ENCODE results near the gene USPL1. TPM values are rescaled to one million over a fixed set of nuclear protein-coding genes. Genes with fewer than 3 reads are reported as not detected.

The USPL1 gene
- total RNA-seq, 4 donors from 2014 or later: 8.4 to 19.1 (median 10.6) TPM

DNA sequence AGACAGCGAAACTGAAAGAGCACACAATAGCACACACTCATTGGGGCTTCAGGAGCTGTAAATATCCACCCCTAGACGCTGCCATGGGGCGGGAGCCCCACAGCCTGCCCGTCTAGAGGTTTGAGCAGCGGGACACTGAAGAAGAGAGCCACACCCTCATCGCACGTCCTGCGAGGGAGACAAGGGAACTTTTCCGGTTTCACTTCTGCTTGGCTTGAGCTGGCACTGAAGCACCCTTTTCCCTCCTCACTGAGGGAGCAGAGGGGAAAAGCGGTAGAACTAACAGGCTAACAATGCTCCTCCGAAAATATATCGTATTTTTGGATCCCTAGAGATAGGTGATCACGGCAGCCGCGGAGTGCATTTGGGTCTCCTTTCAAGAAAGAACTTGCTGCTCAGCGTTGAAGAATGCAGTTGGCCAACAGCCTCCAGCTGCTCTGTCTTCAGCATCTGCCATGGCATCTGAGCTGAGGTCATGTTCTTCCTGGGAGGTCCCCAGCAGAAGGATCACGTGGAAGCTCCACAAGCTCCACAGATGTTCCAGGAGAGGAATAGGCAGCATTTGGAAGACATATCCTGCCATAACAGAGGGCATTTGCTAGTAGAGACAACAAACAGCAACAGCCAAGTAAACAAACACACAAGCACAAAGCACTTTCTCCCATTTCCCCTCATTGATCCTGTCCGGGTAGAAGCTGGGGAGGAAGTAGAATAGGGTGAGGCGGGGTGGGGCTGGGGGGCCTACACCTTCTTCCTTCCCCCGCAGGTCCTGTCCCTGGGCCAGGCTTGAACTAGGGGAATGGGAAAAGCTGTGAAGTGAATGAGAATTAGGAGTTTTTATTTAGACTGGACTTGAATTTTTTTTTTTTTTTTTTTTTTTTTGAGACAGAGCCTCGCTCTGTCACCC lies 72.8 kb downstream of the USPL1 start:
- WGBS, 2 donors: 24 to 27% methylated on average over 18 to 21 of the region's 21 CpGs
- H3K9me3 ChIP-seq: no peaks in the 10 kb centered on the region
- peak in 1 of 4 donors; percentile 22 for TF ChIP-seq POLR2A (IDR thresholded peaks at IDR 0.05)
- TF ChIP-seq, protein P1, sequence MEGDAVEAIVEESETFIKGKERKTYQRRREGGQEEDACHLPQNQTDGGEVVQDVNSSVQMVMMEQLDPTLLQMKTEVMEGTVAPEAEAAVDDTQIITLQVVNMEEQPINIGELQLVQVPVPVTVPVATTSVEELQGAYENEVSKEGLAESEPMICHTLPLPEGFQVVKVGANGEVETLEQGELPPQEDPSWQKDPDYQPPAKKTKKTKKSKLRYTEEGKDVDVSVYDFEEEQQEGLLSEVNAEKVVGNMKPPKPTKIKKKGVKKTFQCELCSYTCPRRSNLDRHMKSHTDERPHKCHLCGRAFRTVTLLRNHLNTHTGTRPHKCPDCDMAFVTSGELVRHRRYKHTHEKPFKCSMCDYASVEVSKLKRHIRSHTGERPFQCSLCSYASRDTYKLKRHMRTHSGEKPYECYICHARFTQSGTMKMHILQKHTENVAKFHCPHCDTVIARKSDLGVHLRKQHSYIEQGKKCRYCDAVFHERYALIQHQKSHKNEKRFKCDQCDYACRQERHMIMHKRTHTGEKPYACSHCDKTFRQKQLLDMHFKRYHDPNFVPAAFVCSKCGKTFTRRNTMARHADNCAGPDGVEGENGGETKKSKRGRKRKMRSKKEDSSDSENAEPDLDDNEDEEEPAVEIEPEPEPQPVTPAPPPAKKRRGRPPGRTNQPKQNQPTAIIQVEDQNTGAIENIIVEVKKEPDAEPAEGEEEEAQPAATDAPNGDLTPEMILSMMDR (IDR thresholded peaks at IDR 0.05): no peak
- intact Hi-C loops (cut with DNase I): no loop called here
- DNase-seq: no peak
- H3K27me3 ChIP-seq: no peaks in the 10 kb centered on the region
- peaks cover 0 to 17% (median 0%) of the 10 kb centered on the region in 3 donors for H3K4me1 ChIP-seq
- peak overlapping the region; percentile 51 to 87 (median 73) for H3K27ac ChIP-seq
- H3K4me3 ChIP-seq: peak overlapping the region; percentile 22 to 67 (median 48)
- no peaks in the 10 kb centered on the region for H3K36me3 ChIP-seq

DNA sequence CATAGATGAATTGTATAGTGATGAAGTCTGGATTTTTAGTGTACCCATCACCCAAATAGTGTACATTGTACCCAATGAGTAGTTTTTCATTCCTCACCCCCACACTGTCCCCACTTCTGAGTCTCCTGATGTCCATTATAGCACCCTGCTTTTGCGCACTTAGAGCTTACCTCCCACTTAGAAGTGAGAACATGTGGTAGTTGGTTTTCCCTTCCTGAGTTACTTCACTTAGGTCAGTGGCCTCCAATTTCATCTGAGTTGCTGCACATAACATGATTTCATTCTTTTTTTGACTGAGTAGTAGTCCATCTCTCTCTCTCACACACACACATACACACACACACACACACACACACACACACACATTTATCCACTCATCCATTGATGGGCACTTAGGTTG lies 74.4 kb downstream of the USPL1 start:
- Histone ChIP-seq H3K27me3 (no peaks in the 10 kb centered on the region), H3K9me3 (no peaks in the 10 kb centered on the region)
- intact Hi-C loops (cut with DNase I): no loop called here

DNA sequence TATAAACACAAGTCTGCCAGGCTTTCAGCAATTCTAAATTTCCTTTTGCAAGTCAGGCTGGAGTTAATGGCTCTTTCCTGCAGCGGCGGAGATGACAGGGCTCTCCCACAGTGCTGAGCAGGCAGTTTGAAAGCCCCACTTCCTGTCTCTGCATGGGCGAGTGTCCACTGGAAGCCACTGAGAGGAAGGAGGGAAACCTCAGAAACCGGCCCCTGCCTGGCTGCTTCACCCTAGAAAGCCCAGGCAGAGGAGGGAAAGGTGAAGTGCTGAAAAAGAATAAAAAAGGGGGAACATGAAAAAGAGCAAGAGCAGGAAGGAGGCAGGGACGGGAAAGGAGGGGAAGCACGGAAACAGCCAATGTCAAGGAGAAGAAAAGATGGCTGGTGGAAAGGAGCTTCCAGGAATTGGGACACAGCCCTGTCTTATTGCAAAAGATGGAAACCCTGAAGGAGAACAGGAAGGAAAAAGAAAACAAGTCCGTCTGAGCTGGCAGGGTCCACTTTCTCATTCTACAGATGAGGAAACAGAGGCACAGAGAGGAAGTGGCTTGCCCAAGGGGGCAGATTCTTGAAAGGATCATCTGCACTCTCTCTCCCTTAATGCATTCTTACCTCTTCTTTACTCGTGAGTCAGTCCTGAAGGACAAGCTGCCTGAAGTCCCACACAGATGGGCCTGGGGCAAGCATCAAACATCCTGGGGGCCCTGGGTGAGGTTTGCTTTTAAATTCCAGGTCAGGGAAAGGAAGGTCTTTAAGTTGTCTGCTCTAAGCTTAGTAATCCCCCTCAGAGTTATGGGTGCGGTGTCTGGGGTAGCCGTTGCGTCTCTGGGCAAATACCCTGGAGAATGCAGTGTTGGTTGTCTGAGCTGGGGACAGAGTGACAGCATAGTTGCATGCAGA lies 78.8 kb downstream of the USPL1 start:
- Histone ChIP-seq H3K36me3 (no peaks in the 10 kb centered on the region), H3K9me3 (no peaks in the 10 kb centered on the region)

More for the DNA sequence above, 74.4 kb downstream of the USPL1 start:
- DNase-seq: no peak
- H3K4me1 ChIP-seq: peaks cover 0 to 28% (median 8%) of the 10 kb centered on the region in 3 donors
- TF ChIP-seq, protein P1 (IDR thresholded peaks at IDR 0.05): no peak
- TF ChIP-seq POLR2A (IDR thresholded peaks at IDR 0.05): no peak
- H3K4me3 ChIP-seq: no peak overlapping the region
- no peak overlapping the region for H3K27ac ChIP-seq
- no peaks in the 10 kb centered on the region for H3K36me3 ChIP-seq
- WGBS, 2 donors: 87 to 94% methylated on average over 1 of the region's 1 CpG

DNA sequence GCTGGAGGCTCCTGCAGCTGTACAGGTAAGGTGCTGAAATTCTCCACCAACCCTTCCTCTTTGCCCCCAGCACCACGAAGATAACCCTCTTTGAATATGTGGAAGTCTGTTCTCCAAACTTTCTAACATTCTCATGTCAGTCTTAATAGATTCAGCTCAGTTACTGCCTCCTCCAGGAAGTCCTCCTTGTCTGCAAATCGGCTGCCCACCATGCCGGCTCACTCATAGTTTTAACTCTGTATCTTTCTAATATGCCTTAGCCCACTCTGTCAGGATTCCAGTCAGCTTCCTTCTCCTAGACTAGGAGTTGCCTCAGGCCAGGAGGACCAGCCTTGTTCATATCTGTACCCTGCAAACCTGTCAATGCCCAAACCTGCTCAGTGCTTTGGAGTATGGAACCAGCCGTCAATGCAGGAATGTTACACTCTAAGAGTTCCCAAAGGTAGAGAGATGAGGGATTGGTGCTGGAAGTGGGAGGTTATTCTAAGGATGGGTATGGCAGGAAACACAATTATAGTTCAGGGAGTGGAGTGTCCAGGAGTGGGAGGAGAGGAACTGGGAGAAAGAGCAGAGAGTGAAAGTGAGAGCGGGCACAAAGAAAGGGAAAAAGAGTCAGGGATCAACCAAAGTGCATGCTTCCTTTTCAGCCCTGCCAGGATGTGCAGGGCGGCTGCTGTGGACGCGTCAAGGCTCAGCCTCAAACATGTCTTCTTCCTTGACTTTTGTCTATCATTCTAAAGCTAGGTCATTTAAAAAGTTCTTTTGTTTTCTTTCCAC lies 79.6 kb downstream of the USPL1 start:
- no peak for DNase-seq
- WGBS, 2 donors: 38 to 39% methylated on average over 8 of the region's 8 CpGs
- Histone ChIP-seq H3K9me3 (no peaks in the 10 kb centered on the region), H3K36me3 (no peaks in the 10 kb centered on the region), H3K27ac (peak overlapping the region in 2 of 4 donors; percentile 3 to 42), H3K4me1 (peaks cover 6 to 27% (median 13%) of the 10 kb centered on the region in 3 donors), H3K4me3 (no peak overlapping the region), H3K27me3 (no peaks in the 10 kb centered on the region)
- no peak for TF ChIP-seq POLR2A (IDR thresholded peaks at IDR 0.05)
- TF ChIP-seq, protein P1 (IDR thresholded peaks at IDR 0.05): no peak
- intact Hi-C loops (cut with DNase I): no loop called here

More for the DNA sequence above, 78.8 kb downstream of the USPL1 start:
- TF ChIP-seq POLR2A (IDR thresholded peaks at IDR 0.05): no peak
- TF ChIP-seq, protein P1 (IDR thresholded peaks at IDR 0.05): no peak
- DNase-seq: no peak
- no peaks in the 10 kb centered on the region for H3K27me3 ChIP-seq
- WGBS, 2 donors: 34 to 45% methylated on average over 8 to 11 of the region's 11 CpGs
- peaks cover 6 to 27% (median 13%) of the 10 kb centered on the region in 3 donors for H3K4me1 ChIP-seq
- peak overlapping the region in 2 of 4 donors; percentile 13 to 42 for H3K27ac ChIP-seq
- intact Hi-C loops (cut with DNase I): no loop called here
- H3K4me3 ChIP-seq: no peak overlapping the region

Measured in esophagus squamous epithelium (tissue), 5 donors.